Stimulated activated CD4-positive, alpha-beta T cell treated with anti-CD3 and anti-CD28 coated beads, Interleukin-4, amount 100 ng/mL, for 48 hours (primary cell): ENCODE measurements around the gene UBR7.
"Not testable (repeated sequence)": the region's sequence is repeated elsewhere in the genome, so short reads cannot be mapped to it uniquely, and the experiment has no call there.

Experiments used
- DNase-seq, 2 donors: peaks; one replicate each; pipeline ENCODE4 v3.0.0-alpha.2; 2020; ENCODE audit warnings: low read depth in 2 of 2

The UBR7 gene

DNA sequence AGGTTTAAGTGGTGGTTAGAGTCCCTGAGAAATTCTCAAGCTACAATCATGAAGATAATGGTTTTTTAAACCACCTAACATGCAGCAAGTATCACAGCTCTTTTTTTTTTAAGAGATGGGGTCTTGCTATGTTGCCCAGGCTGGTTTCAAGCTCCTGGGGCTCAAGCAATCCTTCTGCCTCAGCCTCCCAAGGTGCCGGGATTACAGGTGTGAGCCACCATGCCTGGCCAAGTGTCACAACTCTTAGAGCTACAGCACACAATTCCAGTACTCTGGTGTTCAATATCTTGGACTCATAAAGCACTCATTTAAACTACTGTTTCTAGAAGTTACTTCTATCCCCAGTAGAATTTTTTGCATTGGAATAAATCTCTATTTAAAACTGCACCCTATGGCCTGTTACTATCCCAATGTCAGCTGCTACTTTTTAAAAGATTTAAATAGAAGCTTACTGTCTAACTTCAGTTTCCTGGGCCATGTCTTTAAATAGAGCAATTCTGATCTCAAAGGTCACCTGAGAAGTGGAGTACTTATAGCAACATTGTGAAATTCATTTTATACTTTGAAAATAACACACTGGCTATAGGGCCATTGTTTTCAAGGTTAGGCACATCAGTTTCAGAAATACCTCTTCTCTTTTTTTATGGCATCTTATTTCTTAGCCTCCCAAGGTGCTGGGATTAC, 11.6 kb upstream of the UBR7 start:
- no peak for DNase-seq

DNA sequence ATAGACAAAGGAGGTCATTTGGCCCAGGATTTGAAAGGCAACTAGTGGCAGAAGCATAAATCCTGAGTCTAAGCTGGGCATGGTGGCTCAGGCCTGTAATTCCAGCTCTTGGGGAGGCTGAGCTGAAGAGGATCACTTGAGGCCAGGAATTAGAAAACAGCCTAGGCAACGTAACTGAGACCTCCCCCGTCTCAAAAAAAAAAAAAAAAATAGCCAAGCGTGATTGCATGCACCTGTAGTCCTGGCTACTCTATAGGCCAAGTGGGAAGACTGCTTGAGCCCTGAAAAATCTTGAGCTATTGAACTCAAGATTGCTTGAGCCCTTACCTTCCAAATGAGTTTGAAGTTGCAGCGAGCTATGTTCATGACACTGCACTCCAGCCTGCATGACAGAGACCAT, 8.0 kb upstream of the UBR7 start:
- DNase-seq, result no peak

DNA sequence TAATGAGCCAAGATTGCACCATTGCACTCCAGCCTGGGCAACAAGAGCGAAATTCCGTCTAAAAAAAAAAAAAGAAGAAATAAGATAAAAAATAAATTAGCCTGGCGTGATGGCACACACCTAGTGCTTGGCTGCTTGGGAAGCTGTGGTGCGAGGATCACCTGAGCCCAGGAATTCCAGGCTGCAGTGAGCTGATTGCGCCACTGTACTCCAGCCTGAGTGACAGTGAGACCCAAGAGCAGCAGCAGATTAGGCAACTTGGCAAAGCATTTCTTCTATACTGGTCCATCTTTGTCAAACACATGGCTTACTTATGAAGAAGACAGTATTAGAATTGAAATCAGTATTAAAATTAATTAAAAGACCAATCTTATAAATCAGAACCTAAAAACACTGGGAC, 6.5 kb upstream of the UBR7 start:
- no peak for DNase-seq

DNA sequence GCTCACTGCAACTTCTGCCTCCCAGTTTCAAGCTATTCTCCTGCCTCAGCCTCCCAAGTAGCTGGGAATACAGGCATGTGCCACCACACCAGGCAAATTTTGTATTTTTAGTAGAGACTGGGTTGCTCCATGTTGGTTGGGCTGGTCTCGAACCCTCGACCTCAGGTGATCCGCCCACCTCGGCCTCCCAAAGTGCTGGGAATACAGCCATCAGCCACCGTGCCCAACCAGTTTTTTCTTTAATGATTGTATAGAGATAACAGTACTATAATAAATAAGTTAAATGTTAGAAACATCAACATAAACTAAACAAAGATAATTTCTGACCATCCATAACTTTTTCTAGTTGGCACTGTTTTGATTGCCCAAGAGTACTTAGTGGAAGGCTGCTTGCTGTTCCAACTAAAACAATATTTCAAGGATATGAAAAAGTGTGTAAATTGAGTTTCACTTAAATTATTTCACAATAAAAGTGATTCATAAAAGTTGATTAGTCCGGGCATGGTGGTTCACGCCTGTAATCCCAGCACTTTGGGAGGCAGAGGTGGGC, 5.8 kb upstream of the UBR7 start:
- no peak for DNase-seq

DNA sequence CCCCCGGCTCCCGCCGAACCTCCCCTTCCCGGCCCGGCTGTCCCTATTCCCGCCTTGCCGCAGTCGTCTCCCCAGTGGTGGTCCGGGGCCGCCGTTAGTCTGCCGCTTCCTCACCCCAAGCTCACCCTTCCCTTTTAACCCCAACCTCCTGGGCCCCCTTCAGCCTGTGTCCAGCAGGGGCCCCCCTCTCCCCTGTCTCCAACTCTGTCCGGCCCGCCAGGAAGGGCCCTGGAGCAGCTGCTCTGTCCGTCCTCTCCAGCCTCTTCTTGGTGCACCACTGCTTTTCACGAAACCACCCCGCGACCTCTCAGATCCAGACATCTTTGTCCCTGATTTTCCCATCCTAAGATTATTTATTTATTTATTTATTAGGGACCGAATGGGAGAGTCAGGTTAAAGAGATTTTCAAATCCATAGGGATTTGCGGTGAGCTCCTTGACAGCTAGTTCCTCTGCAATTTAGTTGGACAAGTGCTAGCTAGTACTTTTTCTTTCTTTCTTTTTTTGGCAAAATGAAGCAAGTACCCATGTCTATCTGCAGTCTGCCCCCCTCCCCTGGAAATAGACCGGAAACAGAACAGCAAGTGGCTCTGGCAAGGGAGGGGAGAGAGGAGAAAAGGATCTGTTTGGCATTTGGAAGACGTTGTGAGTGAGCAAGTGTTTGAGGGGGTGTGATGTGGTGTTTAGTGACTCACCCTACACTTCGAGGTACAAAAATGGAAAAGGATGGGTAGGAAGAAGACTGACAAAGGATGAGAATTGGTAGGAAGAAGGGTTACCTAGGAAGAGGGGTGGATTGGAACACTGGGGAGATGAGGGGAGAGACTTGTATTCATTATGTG, 632 bp downstream of the UBR7 start:
- no peak for DNase-seq

DNA sequence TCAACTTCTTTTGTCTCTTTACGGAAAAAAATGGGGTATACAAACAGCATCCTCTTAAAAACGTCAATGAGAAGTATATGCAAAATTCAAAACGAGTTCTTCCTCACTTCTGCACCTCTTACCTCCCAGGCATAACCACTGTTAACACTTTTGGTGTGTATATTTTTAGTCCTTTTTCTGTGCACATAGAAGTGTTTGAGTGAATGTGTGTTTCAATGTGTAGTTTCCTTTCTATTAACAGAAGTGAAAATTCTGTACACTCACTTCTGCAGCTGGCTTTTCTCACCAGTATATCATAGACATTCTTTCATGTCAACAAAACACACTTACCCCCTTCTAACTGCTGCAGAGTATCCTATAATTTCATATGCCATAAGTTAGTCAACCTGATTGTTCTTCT, 5.4 kb downstream of the UBR7 start:
- DNase-seq, result no peak

DNA sequence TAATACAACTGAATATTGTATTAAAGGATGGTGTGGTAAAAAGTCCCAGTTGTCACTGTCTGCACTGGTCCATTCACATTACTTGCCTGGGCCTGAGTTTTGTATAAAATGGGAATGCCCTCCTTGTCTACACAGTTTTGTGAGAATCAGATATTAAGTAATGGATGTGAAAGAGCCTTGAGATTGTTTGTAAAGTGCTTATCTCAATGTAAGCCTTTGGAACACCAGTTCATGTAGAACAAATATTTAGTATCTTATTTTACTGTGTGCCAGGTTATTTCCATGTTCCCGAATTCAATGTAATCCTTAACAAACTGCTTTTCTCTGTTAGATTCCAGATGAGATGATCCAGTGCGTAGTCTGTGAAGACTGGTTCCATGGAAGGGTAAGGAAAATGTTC, 7.5 kb downstream of the UBR7 start:
- DNase-seq, result no peak

DNA sequence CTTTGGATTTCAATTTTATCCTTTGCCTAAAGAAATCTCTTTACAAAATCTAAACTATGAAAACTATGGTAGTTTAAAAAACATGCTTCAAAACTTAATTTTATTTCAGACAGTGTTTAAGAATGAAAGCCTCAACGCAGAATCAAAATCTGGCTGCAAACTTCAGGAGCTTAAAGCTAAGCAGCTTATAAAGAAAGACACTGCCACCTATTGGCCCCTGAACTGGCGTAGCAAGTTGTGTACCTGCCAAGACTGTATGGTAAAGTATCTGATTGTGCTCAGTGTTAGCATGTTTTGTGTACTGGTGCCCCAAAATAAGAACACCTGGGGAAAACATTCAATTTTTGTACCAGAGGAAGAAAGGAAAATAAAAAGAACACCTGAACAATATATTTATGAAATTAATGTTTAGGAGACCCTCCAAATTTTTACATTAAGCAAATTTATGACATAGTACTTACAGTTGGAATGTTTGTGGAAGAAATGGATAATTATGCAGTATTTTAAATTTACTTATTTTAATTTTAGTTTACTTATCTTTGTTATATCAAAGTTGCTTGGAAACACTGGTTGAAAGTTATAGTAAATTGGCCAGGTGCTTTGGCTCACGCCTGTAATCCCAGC, 12.2 kb downstream of the UBR7 start:
- no peak for DNase-seq

DNA sequence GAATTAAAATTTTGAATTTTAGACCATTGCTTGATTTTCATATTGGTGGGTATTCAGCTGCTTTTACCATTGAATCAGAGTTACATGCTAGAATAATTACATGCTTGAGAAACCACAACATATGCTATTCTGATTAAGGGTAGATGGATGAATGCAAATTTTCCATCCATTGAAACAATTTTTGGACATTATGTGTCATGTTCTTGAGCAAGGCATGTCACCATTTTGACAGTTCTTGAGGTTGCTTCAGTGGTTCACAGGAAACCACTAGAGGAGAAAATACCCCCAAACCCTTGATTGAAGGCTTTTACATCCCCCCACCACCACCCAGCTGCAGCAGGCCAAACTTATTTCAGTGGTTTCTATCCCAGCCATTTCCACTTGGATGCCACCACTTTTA, 13.5 kb downstream of the UBR7 start:
- no peak for DNase-seq

DNA sequence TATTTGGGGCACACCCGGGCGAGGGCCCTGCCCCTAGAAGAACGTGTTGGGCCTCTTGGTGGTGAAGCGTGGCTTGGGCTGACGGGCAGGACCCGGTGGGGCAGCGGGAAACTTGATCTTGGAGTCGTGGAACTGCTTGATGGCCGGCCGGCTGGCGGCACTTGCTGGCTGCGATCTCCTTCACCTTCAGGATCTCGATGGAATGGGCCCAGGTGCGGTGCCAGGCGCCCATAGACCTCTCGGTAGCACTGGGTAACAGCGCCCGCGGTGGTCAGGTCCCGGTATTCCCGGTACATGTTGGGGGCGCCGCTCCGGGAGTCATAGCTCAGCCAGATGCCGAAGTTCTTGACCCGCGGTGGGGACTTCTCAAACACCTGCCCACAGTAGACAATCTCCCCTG, 16.5 kb downstream of the UBR7 start:
- DNase-seq, result no peak

DNA sequence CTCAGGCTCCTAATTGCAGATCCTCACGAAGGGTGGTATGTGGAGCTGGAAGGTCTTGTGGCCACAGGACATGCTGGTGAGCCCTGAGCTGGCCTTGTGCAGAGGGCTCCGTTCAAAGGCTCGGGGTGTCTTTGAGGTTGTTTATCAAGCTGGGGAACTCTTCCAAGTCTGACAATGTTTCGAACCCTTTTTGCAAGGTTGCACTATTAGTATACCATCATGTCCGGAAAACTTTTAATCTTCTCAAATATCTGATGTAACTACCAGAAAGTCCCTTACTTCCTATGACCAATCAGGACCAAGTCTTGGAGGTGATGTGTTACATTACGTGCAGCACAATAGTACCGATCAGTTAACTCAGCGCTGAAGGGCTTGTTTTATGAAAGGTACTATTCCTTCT, 21.5 kb downstream of the UBR7 start:
- no peak for DNase-seq

DNA sequence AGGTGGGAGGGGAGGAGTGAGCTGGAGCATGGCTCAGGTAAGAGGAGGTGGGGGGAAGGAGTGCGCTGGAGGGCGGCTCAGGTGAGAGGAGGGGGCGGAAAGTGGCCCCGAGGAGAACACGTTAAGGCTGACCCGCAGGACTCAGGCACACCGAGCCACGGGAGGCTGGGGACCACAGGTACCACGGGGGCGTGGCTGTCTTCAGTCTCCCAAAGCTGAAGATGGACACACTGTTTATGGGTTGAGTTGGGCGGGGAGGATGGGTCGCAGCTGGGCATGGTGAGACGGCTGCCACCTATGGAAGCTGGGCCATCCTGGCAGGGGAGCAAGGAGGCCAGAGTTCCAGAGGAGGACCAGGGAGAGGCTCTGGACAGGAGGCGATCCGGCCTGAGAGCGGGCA, 23.5 kb downstream of the UBR7 start:
- no peak for DNase-seq

DNA sequence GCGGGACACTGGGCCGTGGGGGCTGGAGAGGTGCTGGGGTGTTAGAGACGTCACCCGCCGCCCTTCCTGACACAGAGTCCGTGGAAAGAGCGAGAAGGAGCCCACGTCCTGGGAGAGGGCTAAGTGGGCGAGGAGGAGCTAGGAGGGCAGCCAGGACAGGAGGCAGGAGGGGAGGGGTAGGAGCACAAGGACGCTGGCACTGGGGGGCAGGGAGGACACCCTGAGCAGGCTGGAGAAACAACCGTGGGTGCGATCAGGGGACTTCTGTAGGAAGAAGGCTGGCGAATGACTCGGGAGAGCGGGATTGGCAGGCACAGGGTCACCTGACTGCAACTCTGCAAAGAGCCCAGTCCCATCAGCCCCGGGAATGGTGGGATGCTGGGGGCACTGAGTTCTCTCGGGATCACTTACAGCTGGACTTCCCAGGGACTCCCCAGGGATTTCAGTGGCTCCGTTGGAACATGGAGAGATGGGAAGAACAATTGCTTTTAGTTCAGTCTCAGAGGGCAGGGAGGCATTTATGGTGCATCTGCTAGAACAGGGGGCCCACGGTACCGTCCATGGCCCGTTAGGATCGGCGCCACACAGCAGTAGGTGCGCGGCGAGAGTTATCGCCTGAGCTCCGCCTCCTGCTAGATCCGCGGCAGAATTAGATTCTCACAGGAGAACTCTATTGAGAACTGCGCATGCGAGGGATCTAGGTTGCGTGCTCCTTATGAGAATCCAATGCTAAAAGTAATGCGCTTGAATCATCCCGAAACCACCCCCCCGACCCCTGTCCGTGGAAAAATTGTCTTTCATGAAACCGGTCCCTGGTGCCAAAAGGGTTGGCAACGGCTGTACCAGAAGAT, 24.3 kb downstream of the UBR7 start:
- no peak for DNase-seq

DNA sequence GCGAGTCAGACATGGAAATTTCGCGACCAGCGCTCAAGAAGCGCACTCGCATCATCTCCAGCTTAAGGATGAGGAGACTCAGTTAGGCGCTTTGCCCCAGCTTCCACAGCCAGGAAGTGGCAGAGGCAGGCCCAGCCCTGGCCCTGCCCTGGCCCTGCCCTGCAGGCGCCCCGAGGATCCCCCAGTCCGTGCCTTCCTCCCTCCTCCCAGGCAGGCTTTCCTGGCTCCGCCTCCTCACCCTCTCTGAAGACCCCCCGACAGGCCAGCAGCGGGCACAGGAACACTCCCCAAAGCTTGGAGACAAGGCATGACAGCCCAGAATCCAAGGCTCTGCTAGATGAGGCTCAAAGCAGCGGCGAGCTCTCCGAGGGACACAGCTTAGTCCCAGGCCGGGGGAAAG, 25.1 kb downstream of the UBR7 start:
- DNase-seq, result no peak

DNA sequence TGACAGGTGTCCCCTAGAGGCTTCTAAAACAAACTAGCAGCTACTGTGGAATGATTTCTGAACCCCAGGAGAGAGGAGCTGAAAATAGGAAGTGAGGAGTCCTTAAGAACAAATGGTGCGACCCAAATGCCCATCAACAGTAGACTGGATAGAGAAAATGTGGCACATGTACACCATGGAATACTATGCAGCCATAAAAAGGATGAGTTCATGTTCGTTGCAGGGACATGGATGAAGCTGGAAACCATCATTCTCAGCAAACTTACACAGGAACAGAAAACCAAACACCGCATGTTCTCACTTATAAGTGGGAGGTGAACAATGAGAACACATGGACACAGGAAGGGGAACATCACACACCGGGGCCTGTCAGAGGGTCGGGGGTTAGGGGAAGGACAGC, 26.0 kb downstream of the UBR7 start:
- DNase-seq, result not testable (repeated sequence)

DNA sequence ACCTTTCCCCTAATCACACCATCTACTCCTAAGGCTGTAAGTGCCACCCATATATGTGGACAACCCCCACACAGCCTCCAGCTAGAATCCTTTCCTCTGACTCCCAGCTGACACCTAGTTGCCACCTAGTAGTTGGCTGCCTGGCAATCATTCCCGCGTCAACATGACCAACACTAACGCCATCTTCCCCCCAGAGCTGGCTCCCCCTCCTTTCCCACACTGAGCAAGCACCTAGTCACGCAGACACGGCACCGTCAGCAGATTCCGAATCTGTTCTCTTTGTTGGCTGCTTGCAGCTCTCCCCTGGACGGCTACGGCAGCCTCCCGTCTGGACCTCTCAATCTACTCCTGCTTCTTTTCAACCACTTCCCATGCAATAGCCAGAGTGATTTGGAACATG, 27.7 kb downstream of the UBR7 start:
- no peak for DNase-seq

DNA sequence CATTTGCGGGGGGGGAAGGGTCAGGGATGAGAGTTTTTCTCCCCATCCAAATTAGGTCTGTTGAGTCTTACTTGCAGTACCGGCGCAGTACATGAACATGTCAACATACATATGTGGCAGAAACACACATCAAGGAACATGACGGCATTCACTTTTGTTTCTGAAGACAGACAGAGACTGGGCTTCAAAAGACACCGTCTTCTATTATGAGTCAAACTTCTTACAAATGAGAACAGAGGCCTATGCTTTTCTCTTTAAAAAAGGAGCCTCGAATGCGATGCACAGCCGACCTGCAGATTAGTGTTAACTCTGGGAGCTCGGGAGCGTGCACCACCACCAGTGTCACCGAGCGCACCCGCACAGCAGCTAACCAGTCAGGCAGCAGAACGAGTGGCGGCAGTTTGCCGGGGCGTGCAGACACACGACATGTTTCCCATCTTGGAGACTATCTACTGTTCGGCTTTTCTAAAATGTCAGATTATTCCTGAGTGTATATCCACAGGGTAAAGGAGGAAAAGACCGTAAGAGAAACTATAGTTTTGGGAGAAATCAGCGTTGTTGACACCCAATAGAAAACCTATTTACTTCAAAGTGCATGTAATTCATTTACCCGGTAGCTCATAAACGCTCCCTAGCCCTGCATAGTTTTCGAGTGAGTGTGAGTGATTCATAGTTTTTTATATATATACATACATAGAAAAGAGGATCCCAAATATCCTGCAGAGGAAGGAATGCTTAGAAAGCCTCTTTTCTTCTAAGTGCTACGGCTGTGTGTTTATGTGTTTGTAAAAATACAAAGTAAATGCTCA, 33.0 kb downstream of the UBR7 start:
- DNase-seq, result no peak

DNA sequence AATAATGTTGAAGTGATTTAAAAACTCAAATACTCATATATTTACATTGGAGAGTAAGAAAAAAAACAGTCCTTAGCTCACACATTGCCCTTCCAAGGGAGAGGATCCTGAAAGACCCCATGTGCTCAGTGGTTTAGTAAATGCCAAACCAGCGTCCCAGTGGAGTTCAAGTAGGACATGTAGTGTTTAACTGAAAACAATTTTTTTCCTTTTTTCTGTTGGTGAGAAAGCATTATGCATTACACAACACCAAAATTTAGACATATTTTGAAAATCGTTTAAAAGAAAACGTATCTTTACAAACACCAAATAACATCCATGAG, 33.6 kb downstream of the UBR7 start:
- DNase-seq, result no peak

DNA sequence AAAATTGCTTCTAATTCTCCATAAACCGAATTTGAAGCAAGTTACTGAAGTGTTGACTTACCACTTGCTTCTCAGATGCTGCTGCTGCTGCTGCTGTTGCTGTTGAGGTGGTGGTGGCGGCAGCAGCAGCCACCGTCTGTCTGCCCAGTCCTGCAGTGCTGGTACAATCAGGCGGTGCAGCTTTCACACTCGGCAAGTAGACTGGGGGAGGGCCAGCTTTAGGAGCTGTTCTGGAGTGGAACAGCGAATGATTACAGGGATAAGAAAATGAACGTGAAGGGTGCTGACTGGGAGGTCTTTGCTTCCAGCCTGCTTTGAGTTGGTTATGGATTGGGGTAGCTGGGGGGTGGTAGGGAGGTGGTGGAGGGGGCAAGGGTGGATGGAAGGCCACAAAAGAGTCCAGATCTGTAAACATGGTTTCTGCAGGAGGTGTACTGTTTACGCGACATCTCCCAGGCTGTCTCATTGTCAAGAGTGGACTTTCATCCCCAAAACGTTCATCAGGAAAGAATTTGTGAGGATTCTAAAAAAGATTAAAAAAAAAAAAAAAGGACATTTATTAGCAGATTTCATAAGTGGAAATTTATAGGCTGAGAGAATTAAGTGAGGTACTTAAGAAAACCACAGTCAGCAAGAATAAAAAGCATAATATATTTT, 38.8 kb downstream of the UBR7 start:
- no peak for DNase-seq

DNA sequence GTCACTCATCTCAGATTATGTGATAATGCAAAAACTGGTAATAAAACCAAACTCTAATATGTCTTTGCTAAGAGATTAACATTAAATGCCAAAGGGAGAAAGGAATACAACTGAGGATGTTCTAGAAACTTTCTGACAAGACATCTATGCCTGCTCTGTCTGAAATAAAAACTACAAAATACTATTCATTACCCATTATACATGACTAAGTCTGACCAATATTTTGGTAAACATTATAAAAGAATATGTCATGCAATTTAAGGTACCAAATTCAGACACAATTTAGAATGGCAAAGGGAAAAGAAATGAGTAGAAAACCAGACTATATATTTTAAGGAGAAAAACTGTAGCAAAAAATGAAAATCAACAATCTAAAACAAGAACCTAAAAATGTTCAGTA, 39.5 kb downstream of the UBR7 start:
- no peak for DNase-seq
